ENCODE results near the gene PACRG. TPM values are rescaled to one million over a fixed set of nuclear protein-coding genes. Genes with fewer than 3 reads are reported as not detected.

PACRG gene
- total and polyA plus RNA-seq, 3 donors from 2014 or later = 54.0 to 84.6 (median 81.7) TPM

GRCh38 chr6:163288066-163288465, 560.3 kb downstream of the PACRG start:
- H3K27me3 ChIP-seq = no peaks in the 10 kb centered on the region
- H3K4me3 ChIP-seq = no peak overlapping the region
- no peak for DNase-seq
- WGBS, 2 donors = 90 to 94% methylated on average over 8 of the region's 8 CpGs
- no peaks in the 10 kb centered on the region for H3K36me3 ChIP-seq (ENCODE audit: low read depth, missing control alignments)
- no peaks in the 10 kb centered on the region for H3K9me3 ChIP-seq
- peaks cover 3% of the 10 kb centered on the region for H3K4me1 ChIP-seq
- intact Hi-C loops (cut with DNase I; ENCODE audit: low total_unique reads) = no loop called here
- TF ChIP-seq CTCF (IDR thresholded peaks at IDR 0.05) = no peak
- no peak for TF ChIP-seq POLR2A (IDR thresholded peaks at IDR 0.05)
- H3K27ac ChIP-seq = no peak overlapping the region

GRCh38 chr6:163288915-163289314, 561.1 kb downstream of the PACRG start:
- Histone ChIP-seq H3K4me3 (no peak overlapping the region), H3K9me3 (no peaks in the 10 kb centered on the region), H3K27ac (no peak overlapping the region), H3K27me3 (no peaks in the 10 kb centered on the region), H3K4me1 (peaks cover 3% of the 10 kb centered on the region), H3K36me3 (ENCODE audit: low read depth, missing control alignments) (no peaks in the 10 kb centered on the region)
- intact Hi-C loops (cut with DNase I; ENCODE audit: low total_unique reads) = no loop called here
- TF ChIP-seq CTCF (IDR thresholded peaks at IDR 0.05) (no peak), POLR2A (IDR thresholded peaks at IDR 0.05) (no peak)
- WGBS, 2 donors = 83 to 88% methylated on average over 11 of the region's 11 CpGs
- no peak for DNase-seq

- no peaks in the 10 kb centered on the region for H3K4me1 ChIP-seq
- no peak for DNase-seq
- no peaks in the 10 kb centered on the region for H3K36me3 ChIP-seq (ENCODE audit: low read depth, missing control alignments)
- no peaks in the 10 kb centered on the region for H3K9me3 ChIP-seq
- intact Hi-C loops (cut with DNase I; ENCODE audit: low total_unique reads) = no loop called here
- no peaks in the 10 kb centered on the region for H3K27me3 ChIP-seq
- H3K27ac ChIP-seq = no peak overlapping the region
- no peak overlapping the region for H3K4me3 ChIP-seq
- 90 to 91% methylated on average over 4 of the region's 4 CpGs for WGBS, 2 donors
- TF ChIP-seq POLR2A (IDR thresholded peaks at IDR 0.05) (no peak), CTCF (IDR thresholded peaks at IDR 0.05) (no peak)
Measured at GRCh38 chr6:163289447-163289846, 561.7 kb downstream of the PACRG start.

- no peak overlapping the region for H3K27ac ChIP-seq
- H3K4me1 ChIP-seq = peaks cover 5% of the 10 kb centered on the region
- H3K9me3 ChIP-seq = no peaks in the 10 kb centered on the region
- WGBS, 2 donors = 69 to 81% methylated on average over 21 to 22 of the region's 22 CpGs
- no peak for DNase-seq
- intact Hi-C loops (cut with DNase I; ENCODE audit: low total_unique reads) = no loop called here
- TF ChIP-seq CTCF (IDR thresholded peaks at IDR 0.05) (no peak), POLR2A (IDR thresholded peaks at IDR 0.05) (no peak)
- no peaks in the 10 kb centered on the region for H3K36me3 ChIP-seq (ENCODE audit: low read depth, missing control alignments)
- H3K27me3 ChIP-seq = no peaks in the 10 kb centered on the region
- H3K4me3 ChIP-seq = no peak overlapping the region
Measured at GRCh38 chr6:163290545-163291274, 562.9 kb downstream of the PACRG start.

GRCh38 chr6:163291622-163292021, 563.8 kb downstream of the PACRG start:
- intact Hi-C loops (cut with DNase I; ENCODE audit: low total_unique reads) = no loop called here
- Histone ChIP-seq H3K36me3 (ENCODE audit: low read depth, missing control alignments) (no peaks in the 10 kb centered on the region), H3K27ac (no peak overlapping the region), H3K4me1 (peaks cover 5% of the 10 kb centered on the region), H3K9me3 (no peaks in the 10 kb centered on the region), H3K4me3 (no peak overlapping the region), H3K27me3 (no peaks in the 10 kb centered on the region)
- 48 to 58% methylated on average over 5 of the region's 5 CpGs for WGBS, 2 donors
- no peak for DNase-seq
- TF ChIP-seq POLR2A (IDR thresholded peaks at IDR 0.05) = no peak
- no peak for TF ChIP-seq CTCF (IDR thresholded peaks at IDR 0.05)

All from testis (tissue), 3 donors.